AG04450 (cell line): ENCODE data around the gene SV2C. TPM values are rescaled to one million over a fixed set of nuclear protein-coding genes. Genes with fewer than 3 reads are reported as not detected.

Experiments used
- CTCF ChIA-PET: fragments of 300-600, 350-600 bp; formaldehyde crosslinking; extraction: SDS; loops from one replicate; lab custom pipeline; 2022; ENCODE audit warnings: antibody characterized with exemption, inconsistent platforms; lab: Charles Lee
- POLR2A ChIA-PET: fragments of 350-600 bp; formaldehyde crosslinking; extraction: SDS; loops from one replicate; lab custom pipeline; 2021; ENCODE audit warnings: antibody characterized with exemption, inconsistent platforms; lab: Yijun Ruan, JAX
- DNase-seq: peaks from one replicate; pipeline ENCODE4 v3.0.0-alpha.2; 2011; ENCODE audit warnings: low read depth, low spot score
- H3K27ac ChIP-seq: one replicate; pipeline ENCODE4 v1.5.1; 2012; ENCODE audit warnings: low read depth, low read length, control low read depth
- H3K27me3 ChIP-seq: one replicate; pipeline ENCODE4 v1.6.0; 2012; ENCODE audit warnings: low read length; ENCODE audit not compliant: control insufficient read depth, insufficient read depth
- H3K4me3 ChIP-seq: 2 replicates; pipeline ENCODE4 v1.5.1; 2011; ENCODE audit warnings: mild to moderate bottlenecking, low read depth, low read length, control low read depth
- H3K9me3 ChIP-seq: 2 replicates; pipeline ENCODE4 v1.5.1; 2012; ENCODE audit warnings: low read length; ENCODE audit not compliant: control insufficient read depth, insufficient read depth
- CTCF ChIP-seq: IDR thresholded peaks from 2 replicates; pipeline ENCODE4 v1.5.1; 2011; ENCODE audit warnings: low read depth, low read length, control low read depth, inconsistent platforms
- polyA plus RNA-seq: library from polyadenylated mRNA; depleted of rRNA; stranded (reverse); fragments of >200 nt; gene quantifications from 2 replicates; pipeline ENCODE4 v1.2.3, GENCODE V29; 2011
- small RNA-seq: library from RNA; depleted of rRNA; stranded (forward); fragments of <200 nt; gene quantifications from one replicate; pipeline ENCODE3, GENCODE V24; 2012; ENCODE audit warnings: low read depth; ENCODE audit not compliant: insufficient read length

The SV2C gene
- polyA plus RNA-seq, 1 experiment: not detected

GRCh38 chr5:76402251-76402885, 319.2 kb downstream of the SV2C start:
- POLR2A ChIA-PET: interaction anchor here (0.6 kb wide), 1 partner anchor 257 kb away, joined by 5 read pairs; no protein-coding TSS in a partner anchor
- H3K27me3 ChIP-seq: peaks cover 33% of the 10 kb centered on the region

GRCh38 chr5:76402886-76403765, 319.9 kb downstream of the SV2C start, which contains the start of gene IQGAP2:
Gene IQGAP2 (plus strand): TSS chr5:76403285. CDS start chr5:76403546, 261 bp downstream.
- TF ChIP-seq CTCF: peak; percentile 54
- Histone ChIP-seq H3K27me3 (peaks cover 33% of the 10 kb centered on the region), H3K9me3 (peaks cover 3% of the 10 kb centered on the region; the same call in 1 of the 2 replicates), H3K4me3 (peak within 1 kb of the TSS; percentile 61), H3K27ac (no peak within 1 kb of the TSS)
- peak; percentile 1 for DNase-seq
- CTCF ChIA-PET: interaction anchor here (0.6 to 1.6 kb wide), 5 partner anchors 9 to 1194 kb away, joined by 3 to 4 read pairs (median 4); no protein-coding TSS in a partner anchor
- POLR2A ChIA-PET: no interaction called here

More at GRCh38 chr5:76402251-76402885, 319.2 kb downstream of the SV2C start:
- H3K27ac ChIP-seq: no peak overlapping the region
- no peak for TF ChIP-seq CTCF
- H3K4me3 ChIP-seq: peak overlapping the region; percentile 61
- H3K9me3 ChIP-seq: peaks cover 3% of the 10 kb centered on the region; the same call in 1 of the 2 replicates
- CTCF ChIA-PET: interaction anchor here (0.6 to 1.6 kb wide), 6 partner anchors 10 to 482 kb away, joined by 3 to 4 read pairs (median 4); no protein-coding TSS in a partner anchor
- no peak for DNase-seq

Small RNA genes within 50 kb of the gene (small RNA-seq; reads per million reads assigned to genes)
- gene AC113404.2 (not detected), gene RNA5SP186 (not detected)
